ENCODE measurements around the gene GTF2H4.
A peak's percentile ranks its signal among the peaks of the same experiment; 100 is the strongest.
"Not testable (repeated sequence)": the region's sequence is repeated elsewhere in the genome, so short reads cannot be mapped to it uniquely, and the experiment has no call there.

GTF2H4 gene

DNA sequence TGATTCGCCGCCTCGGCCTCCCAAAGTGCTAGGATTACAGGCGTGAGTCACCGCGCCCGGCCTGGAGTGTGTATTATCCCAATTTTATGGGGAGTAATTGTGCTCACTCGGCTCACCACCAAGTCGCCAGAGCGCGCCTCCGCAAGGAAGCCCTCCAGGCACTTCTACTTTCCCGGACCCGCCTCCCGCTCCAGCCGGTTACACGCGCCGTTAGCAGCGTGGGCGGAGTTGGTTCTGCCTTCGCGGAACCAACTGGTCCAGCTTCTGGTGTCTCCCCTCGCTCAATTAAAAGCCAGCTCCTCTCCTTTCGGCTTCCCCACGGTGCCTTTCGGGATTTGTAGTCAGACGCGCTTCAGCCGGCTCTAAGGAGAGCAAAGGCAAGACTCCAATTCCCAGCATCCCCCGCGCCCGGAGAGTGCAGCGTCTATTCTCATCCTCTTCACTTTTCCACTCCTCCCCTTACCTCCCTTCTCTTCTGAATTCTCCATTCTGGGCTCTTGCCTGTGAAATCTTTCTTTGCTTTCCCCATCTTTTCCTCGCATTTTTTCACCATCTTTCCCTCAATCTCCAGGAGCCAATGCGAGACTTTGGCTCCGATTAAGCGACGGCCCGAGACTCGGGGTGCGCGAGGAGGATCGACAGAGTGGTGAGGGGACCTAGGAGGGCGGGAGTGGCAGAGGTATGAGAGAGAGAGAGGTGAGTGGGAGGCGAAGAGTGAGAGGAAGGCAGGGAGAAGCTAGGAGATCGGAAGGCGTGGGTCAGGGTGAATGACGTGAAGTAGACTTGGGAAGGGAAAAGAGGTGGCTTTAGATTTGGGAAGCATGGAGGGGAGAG lies at the start of gene GTF2H4:
TSS of gene GTF2H4 (plus strand) at position 450 of the 834 bp plus-strand sequence.
- DNase-seq (ENCODE audit: low read depth), result peak; percentile 99

DNA sequence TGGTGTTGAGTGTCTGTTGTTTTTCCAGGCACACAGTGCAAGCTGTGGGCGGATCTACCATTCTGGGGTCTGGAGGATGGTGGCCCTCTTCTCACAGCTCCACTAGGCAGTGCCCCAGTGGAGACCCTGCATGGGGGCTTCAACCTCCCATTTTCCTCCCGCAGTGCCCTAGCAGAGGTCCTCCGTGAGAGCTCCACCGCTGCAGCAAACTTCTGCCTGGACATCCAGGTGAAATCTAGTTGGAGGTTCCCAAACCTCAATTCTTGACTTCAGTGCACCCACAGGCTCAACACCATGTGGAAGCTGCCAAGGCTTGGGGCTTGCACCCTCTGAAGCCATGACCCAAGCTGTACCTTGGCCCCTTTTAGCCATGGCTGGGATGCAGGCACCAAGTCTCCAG lies 48.3 kb upstream of the GTF2H4 start:
- DNase-seq (ENCODE audit: low read depth), result not testable (repeated sequence)

DNA sequence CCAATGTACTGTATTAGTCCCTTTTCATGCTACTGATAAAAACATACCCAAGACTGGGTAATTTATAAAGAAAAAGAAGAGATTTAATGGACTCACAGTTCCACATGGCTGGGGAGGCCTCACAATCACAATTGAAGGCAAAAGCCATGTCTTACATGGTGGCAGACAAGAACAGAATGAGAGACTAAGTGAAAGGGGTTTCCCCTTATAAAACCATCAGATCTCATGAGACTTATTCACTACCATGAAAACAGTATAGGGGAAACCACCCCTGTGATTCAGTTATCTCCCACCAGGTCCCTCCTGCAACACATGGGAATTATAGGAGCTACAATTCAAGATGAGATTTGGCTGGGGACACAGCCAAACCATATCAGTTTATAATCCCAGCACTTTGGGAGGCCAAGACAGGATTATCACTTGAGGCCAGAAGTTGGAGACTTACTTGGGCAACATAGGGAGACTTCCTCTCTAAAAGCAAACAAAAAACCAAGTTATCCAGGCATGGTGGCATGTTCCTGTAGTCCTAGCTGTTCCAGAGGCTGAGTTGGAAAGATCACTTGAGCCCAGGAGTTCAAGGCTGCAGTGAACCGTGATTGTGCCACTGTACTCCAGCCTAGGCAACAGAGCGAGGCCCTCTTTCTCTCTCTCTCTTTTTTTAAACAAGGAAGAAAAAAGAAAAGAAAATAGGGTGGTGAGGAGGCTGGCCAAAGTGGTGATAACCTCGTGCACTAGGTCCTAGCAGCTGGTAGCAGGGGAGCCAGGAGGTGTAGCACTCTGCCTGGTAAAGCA lies 46.6 kb upstream of the GTF2H4 start:
- no peak for DNase-seq (ENCODE audit: low read depth)

DNA sequence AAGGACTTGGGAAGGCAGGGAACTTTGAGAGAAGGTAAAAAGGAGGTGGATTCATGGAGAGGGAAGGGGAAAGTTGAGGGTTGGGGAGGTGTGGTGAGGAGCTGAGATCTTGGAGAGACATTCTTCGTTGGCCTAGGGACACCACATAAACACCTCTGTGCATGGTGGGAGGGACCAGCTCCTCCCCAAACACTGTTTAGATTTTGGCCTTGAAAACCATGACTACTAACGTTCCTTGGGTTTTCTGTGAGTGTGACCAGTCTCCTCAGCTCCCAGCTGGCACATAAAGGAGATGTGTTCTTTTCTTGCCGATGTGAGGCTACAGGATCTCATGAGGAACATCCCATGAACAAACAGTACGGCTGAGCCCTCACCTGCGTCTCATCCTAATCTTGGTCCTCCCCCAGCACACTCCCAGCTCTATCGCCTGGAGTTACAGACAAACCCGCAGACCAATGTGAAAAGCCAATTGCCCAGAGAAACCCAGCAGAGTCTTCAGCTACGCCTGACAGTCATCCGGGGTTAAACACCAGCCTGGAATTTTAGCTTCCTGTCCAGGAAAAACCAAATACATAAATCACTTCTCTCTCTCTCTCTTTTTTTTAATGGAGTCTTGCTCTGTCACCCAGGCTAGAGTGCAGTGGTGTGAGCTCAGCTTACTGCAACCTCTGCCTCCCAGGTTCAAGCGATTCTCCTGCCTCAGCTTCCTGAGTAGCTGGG lies 45.7 kb upstream of the GTF2H4 start:
- DNase-seq (ENCODE audit: low read depth), result peak; percentile 31

DNA sequence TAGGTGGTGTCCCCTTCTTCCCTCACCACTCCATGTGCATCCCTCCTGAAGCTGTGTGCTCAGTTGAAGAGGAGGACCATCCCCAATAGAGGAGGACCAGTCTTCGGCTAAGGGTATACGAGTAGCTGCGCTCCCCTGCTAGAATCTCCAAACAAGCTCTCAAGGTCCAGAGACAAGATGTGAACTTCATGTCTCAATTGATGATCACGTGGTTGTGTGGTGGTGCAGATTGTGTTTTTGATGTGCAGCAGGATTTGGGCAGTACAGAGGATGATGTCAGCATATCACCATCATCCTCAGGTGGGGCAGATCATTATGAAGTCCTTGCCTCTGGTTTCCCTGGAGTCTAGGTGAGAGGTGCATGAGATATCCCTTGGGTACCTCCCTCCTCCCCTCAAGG lies 43.7 kb upstream of the GTF2H4 start:
- no peak for DNase-seq (ENCODE audit: low read depth)

DNA sequence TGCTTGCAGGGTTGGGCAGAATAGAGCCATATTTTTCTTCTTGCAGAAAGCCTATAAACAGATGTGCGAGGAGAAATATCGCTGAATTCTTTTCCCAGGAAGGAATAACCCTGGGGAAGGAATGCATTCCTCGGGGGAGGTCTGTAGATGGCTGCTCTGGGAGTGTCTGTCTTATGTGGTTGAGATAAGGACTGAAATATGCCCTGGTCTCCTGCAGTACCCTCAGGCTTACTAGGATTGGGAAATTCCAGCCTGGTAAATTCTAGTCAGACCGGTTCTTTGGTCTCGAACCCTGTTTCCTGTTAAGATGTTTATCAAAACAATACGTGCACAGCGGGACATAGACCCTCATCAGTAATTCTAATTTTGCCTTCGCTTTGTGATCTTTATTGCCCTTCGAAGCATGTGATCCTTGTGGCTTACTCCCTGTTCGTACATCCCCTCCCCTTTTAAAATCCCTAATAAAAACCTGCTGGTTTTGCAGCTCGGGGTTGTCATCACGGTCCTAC lies 38.7 kb upstream of the GTF2H4 start:
- DNase-seq (ENCODE audit: low read depth), result not testable (repeated sequence)

DNA sequence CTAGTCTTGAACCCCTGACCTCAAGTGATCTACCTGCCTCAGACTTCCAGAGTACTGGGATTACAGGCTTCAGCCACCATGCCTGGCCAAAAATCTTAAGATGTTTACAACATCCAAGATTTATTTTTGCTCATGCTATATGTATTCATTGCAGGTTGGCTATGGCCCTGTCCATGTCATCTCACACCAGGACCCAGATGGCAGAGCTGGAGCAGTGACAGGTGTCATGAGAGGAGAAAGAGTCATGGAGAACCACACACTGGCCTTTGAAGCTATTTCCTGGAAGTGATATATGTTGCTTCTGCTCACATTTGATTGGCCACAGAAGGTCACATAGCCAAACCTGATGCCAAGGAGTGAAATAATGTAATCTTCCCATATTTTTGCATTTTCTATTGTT lies 37.5 kb upstream of the GTF2H4 start:
- no peak for DNase-seq (ENCODE audit: low read depth)

DNA sequence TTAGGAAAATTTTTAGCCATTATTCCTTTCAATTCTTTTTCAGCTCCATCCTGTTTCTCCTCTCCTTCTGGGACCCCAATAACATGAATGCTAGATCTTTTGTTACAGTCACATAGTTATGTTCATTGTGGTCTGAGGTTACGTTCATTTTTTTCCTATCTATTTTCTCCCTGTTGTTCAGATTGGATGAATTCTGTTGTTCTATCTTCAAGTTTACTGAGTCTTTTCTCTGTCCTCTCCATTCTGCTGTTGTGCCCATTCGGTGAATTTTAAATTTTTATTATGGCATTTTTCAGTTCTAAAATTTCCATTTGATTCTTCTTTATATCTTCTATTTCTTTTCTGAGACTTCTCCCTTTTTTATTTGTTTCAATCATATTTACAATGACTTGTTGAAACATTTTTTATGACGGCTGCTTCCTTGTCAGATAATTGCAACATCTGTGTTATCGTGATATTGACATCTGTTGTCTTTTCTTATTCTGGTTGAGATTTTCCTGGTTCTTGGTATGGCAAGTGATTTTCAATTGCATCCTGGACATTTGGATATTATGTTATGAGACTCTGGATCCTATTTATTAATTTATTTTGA lies 36.3 kb upstream of the GTF2H4 start:
- DNase-seq (ENCODE audit: low read depth), result no peak

DNA sequence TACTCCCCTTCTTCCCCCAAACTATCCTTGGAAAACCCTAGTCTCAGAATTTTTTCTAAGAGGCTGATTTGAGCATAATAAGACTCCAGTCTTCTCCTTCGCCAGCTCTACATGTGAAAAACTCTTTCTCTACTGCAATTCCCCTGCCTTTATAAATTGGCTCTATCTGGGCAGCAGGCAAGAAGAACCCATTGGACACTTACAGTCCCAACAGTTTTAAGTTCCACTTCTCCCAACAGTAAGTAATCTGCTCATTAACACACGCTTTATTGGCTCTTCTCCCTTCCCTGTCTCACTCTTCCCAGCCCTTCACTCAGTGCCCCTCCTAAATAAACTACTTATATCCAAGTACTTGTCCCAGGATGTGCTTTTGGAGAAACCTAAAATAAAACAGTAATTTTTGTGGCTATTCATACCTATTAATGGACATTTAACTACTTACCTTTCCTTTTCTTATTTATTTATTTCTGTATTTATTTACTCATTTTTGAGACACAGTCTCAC lies 34.8 kb upstream of the GTF2H4 start:
- DNase-seq (ENCODE audit: low read depth), result no peak

DNA sequence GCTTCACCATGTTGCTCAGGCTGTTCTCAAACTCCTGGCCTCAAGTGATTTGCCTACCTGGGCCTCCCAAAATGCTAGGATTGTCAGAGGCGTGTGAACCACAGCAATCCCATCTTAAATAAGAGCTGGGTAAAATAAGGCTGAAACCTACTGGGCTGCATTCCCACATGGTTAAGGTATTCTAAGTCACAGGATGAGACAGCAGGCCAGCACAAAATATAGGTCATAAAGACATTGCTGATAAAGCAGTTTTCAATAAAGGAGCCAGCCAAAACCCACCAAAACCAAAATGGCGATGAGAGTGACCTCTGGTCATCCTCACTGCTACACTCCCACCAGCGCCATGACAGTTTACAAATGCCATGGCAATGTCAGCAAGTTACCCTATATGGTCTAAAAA lies 34.2 kb upstream of the GTF2H4 start:
- DNase-seq (ENCODE audit: low read depth), result not testable (repeated sequence)

DNA sequence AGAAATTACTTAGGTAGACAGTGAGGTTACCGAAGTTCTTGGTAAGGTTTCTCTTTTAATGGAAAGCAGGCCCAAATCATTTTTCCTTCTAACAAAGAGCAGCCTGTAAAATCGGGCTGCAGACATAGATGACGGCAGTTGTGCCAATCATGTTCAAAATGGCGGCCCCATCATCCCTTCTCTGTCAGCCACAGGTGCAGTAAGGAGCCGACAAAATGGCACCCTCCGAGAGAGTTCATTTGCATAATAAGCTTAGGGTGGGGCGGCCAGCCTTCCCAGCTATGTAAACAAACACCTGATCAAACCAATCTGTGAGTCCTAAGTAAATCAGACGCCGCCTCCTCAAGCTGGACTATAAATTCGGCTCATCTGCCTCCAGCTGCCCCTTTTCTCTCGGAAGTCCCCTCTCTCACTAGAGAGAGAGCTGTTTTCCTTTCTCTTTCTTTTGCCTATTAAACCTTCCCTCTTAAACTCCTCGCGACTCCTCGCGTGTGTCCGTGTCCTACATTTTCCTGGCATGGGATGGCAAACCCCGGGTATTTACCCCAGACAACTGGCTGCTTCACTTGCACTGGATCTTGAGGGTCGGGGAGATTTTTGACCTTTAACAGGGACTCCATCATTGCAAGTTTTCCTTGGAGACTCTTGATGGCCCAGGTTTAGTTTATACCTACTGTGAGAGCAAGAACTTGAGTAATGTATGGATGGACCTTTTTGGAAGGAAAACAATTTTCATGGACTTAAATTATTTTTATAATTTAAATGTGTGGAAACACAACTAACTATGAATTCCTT lies 32.6 kb upstream of the GTF2H4 start:
- no peak for DNase-seq (ENCODE audit: low read depth)

DNA sequence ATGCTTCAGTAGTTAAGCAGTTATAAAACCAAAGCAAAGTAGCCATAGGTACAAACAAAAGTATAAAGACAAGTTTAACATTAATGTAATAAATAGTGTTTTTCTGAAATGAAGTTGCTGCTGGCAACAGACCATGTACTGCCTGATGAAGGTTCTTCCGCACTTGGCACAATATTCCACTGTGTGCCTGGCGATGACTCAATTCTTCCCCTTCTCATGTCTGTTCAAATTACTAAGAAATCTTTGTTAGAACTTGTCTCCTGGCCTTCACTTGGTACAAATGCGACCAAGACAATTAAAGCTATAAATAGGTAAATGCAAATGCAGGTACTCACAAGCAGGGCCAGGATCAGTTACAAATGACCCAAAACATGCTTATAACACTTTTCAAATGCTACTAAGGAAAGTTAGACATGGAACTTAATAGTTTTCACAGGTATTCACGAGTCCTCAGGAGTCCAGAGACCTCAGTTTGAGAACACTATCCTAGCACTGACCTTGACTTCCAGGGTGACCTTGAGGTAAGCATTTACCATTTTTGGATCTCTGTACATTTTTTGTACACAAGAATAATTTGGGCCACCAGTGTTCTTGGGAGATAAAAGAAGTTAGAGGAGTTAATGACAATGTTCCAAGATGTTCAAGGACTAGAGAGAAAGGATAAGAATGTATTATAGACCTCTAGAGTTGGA lies 31.8 kb upstream of the GTF2H4 start:
- DNase-seq (ENCODE audit: low read depth), result peak; percentile 56

DNA sequence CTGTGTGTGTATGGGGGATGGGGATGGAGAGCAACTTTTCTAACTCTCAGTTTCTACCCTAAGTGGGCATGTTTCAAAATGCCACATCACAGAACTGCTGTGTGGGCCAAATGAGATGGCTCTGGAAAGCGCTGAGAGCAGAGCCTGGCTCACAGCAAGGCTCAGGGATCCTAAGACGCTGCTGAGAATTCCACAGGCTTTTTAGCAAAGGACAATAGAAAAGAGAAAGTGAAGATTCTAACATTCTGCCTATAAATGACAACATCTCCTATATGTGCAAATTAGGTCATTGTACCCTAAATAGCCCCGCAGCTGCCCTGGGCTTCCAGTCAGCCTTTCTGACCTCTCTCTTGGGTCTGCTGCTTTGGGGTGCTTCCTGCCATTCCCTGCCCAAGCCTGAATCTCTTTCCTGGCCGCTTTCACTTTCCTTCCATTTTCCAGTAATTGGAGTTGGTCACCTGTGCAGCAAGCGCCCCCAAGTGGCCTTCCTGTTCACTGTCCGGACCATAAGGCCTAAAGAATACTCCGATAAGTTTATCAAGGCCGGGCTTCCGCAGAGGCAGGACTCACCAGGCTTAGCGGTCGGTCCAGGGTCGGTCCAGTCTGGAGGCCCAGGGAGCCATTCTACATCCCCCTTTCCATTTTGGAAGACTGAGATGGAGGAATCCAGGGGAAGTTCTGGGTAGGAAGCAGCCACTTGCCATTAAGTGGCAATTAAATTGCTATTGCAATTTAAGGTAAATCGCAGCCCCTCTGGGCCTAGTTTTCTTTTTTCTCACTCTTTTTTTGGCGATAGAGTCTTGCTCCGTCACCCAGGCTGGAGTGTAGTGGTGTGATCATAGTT lies 30.4 kb upstream of the GTF2H4 start:
- DNase-seq (ENCODE audit: low read depth), result peak; percentile 86

DNA sequence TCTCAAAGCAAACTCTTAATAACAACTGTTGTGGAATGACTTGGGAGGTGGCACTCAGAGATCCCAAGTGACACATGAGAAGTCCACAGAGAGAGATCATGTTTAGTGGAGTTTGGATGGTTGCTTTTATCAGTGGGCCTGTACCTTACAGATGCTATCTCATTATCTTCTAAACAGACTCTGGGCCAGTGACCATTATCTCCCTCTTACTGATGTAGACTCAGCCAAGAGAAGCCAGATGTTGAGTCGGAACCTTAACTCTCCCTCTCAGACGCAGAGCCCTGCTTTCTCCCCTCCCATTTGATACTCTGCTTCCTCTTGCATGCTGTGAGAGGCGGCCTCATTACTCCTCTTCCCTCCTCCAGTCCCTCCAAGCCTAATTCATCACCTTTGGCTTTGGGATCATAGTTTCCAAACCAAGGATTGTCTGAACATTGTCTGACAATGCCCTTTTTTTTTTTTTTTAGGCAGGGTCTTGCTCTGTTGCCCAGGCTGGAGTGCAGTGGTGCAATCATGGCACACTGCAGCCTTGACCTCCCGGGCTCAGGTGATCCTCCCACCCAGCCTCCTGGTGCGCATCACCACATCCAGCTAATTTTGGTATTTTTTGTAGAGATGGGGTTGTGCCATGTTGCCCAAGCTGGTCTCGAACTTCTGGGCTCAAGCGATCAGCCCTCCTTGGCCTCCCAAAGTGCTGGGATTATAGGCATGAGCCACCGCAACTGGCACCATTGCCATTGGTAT lies 28.2 kb upstream of the GTF2H4 start:
- DNase-seq (ENCODE audit: low read depth), result no peak

DNA sequence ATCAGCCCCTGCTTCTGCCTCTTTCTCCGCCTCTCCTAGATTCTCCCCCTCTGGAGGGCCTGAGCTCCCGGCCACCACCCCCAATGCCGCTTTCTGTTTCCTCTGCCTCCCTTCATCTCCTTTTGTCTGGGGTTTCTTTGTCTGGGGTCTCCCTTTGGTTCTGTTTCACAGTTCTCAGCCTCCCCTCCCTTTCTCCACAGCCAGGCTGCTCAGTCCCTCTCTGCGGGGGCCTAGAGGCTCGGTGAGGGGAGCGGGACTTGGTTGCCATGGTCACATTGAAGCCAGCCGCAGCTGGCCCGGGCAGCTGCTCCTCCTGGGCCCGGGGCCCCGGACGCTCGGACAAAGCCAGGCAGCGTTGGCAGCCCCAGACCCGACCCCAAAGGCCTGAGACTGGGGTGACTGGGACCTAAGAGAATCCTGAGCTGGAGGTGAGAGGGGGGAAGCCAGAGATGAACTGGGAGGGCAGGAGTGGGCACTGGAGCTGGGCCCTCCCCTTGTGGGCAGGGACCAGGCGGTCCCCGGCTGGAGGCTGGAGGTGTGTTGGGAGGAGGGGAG lies 27.2 kb upstream of the GTF2H4 start:
- no peak for DNase-seq (ENCODE audit: low read depth)

DNA sequence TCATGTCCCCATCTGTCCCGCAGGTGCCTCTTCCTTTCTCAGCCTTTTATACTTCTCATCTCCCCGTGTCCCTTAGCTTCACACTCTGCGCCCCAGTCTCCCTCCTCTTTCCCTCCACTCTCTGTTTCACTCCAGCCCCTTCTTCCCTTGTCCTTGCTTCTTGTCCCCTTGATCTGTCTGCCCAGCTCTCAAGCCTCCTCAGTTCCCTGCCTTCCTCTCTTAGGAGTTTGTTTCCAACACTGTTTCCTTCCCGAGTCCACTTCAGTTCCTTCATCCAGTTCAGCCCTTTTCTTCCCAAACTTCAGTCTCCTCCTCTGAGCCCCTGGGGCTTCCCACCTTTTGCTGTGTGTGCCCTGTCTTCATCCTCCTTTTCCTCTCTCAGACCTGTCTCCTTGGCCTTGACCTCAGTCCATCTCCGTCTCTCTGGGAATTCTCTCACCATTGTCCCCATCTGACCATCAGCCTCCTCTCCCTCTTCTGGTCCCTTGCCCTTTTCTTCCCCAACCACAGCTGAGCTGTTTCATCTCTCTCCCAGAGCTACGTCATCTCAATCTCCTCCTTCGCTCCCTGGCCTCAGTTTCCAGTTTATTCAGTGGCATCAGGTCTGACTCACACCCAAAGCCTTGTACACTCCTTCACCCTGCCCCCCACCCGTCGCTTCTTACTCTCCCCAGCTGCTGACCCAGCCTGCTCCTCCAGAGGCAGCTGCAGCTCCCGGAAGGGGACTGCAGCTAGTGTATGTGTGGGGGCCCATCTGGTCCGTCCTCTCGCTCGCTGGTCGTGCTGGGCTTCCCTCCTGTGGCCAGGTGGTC lies 26.4 kb upstream of the GTF2H4 start:
- DNase-seq (ENCODE audit: low read depth), result no peak

DNA sequence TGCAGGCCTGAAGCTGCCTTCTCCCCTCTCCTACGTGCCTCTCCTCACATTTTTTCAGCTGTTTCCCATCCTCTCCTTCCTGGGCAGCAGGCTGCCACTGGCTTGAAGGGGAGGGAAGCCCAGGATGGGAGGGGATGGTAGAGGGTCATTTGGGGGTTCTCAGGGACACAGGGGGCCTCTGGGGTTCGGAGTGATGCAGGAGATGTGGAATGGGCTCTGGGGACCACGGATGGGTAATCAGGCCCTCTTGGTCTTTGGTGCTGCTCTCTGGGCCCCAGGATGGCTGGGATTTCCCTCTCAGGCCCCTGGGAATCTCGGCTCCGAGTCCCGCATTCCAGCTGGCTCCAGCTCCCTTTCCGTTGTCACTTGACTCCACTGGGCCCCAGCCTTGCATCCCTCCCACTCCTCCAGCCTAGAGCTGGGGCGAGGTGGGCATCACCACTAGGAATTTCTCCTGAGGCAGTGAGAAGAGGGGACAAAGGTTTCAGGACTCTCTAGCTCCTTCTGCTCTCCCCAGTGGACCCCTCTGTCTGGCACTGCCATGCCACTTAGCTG lies 25.7 kb upstream of the GTF2H4 start:
- no peak for DNase-seq (ENCODE audit: low read depth)

All from stromal cell of bone marrow (primary cell).